AG10803 (cell line): Measurements from ENCODE around the gene TRAF3.

Source experiments
- DNase-seq: peaks from one replicate; pipeline ENCODE4 v3.0.0; 2010; ENCODE audit warnings: low read depth
- H3K4me3 ChIP-seq: 2 replicates; pipeline ENCODE4 v1.5.1; 2011; ENCODE audit warnings: mild to moderate bottlenecking, low read length, control low read depth
- TF ChIP-seq, protein P1 (sequence below): conservative IDR thresholded peaks from 2 replicates; pipeline ENCODE4 v1.5.1; 2011; ENCODE audit warnings: mild to moderate bottlenecking, low read length, control low read depth, inconsistent platforms

Gene TRAF3

DNA sequence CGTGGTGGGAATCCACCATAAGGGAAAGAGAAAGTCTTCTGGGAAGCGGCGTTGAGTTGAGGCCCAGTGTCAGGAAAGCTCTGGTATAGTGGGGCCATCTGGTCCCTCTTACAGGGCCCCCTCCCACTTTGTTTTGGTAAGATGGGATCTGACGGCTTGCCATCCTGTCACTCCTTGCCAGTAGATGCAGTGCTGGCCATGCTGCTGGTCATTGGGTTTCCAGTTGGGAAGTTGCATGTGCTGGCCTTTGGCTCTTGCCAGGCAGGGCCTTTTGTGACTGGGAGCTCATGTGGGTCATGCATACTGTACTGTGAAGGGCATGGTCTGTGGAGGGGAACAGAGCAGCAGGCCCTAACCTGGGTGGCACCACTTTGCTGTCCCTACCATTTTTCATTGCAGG lies 3.8 kb downstream of the TRAF3 start:
- TF ChIP-seq, protein P1, sequence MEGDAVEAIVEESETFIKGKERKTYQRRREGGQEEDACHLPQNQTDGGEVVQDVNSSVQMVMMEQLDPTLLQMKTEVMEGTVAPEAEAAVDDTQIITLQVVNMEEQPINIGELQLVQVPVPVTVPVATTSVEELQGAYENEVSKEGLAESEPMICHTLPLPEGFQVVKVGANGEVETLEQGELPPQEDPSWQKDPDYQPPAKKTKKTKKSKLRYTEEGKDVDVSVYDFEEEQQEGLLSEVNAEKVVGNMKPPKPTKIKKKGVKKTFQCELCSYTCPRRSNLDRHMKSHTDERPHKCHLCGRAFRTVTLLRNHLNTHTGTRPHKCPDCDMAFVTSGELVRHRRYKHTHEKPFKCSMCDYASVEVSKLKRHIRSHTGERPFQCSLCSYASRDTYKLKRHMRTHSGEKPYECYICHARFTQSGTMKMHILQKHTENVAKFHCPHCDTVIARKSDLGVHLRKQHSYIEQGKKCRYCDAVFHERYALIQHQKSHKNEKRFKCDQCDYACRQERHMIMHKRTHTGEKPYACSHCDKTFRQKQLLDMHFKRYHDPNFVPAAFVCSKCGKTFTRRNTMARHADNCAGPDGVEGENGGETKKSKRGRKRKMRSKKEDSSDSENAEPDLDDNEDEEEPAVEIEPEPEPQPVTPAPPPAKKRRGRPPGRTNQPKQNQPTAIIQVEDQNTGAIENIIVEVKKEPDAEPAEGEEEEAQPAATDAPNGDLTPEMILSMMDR: no peak
- no peak for DNase-seq
- no peak overlapping the region for H3K4me3 ChIP-seq

DNA sequence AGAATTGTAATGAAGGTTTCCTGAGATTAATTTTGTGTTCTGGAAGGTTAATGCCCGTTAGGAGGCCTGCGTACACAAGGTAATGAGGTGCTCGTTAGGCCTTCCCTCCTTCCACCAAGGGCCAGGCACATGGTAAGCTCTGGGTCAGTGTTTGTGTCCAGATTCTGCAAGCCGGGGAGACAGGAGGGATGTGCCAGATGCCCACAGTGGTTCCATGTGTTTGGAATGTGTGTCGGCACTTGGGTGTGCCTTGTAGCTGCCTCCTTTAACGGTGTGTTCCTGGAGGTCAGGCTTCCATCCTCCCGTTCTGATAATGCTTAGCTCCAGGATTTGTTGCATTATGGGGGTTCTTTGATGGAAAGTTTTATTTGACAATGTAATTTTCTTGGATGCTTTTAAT lies 5.7 kb downstream of the TRAF3 start:
- TF ChIP-seq, protein P1: no peak
- H3K4me3 ChIP-seq: no peak overlapping the region
- no peak for DNase-seq

DNA sequence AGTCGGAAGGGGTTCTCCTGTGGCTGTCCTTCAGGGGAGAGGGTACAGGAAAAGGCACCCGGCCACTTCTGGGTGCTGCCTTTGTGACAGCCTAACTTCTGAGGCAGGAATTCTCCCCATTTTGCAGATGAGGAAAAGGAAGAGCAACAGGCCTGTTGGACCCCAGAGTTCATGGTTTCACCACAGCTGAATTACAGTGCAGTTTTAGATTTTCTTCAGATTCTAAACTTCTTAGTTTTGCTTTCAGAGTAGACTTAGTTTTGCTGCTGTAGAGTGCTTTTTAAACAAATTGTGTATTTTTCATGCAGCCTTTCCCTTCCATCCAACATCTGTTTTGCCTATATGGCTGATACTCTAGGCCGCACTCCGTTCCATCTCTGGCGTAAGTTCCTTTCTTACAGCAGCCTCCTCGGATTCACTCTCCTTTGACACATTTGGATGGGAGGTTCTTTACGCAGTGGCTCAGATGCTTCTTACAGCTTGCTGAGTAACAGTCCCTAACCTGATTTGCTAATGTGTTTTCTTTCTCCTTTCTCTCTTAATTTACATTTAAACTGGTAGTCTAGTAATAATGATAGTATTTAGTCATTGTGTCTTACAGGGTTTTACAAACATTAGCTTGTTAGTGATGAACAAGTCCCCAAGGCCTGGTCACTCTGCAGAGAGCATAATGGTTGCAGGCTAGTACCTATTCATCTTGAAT lies 7.8 kb downstream of the TRAF3 start:
- TF ChIP-seq, protein P1: no peak
- DNase-seq: no peak
- H3K4me3 ChIP-seq: no peak overlapping the region

DNA sequence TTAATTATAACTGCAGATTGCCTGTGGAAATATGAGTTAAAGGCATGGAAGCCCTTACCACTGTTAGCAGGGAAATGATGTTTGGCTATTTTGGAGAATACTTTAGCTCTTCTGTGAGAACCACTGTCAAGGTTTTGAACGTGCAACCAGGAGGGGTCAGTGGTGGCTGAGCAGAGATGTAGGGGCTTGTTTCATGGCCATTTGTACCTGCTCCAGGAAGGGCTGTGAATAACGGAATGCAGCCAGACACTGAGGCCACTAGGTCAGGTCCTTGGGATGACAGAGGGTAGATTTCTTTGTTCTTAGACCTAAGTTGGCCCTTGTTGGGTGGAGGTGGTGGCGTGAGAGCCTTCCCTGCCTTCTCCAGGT lies 8.3 kb downstream of the TRAF3 start:
- no peak for DNase-seq
- TF ChIP-seq, protein P1: no peak
- H3K4me3 ChIP-seq: no peak overlapping the region

DNA sequence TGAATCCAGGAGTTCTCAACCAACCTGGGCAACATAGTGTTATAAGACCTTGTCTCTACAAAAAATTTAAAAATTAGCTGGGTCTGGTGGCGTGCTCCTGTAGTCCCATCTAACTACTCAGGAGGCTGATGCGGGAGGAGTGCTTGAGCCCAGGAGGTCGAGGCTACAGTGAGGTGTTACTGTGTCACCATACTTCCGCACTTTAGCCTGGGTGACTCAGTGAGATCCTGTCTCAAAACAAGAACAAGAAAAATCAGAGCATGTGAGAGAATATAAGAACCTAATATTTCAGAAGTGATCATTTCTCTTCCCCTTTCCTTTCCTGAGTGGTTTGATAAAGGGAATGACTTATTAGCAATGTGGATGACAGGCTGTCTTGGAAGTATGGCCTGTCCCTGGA lies 9.5 kb downstream of the TRAF3 start:
- TF ChIP-seq, protein P1: no peak
- H3K4me3 ChIP-seq: no peak overlapping the region
- no peak for DNase-seq

DNA sequence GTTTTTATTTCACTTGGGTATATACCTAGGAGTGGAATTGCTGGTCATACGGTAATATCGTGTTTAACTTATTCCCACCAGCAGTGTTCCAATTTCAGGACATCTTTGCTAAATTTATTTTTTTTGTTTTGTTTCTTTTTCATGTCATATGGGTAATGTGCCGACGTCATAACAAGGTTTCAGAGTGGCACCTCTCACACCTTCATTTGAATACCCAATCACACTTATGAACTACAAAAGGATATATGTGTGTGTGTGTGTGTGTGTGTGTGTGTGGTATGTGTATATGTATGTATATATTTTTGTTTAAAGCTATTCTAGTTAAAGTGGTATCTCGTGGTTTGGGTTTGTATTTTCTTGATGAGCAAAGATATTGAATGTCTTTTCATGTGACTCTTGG lies 12.1 kb downstream of the TRAF3 start:
- DNase-seq: no peak
- no peak overlapping the region for H3K4me3 ChIP-seq
- TF ChIP-seq, protein P1: no peak

DNA sequence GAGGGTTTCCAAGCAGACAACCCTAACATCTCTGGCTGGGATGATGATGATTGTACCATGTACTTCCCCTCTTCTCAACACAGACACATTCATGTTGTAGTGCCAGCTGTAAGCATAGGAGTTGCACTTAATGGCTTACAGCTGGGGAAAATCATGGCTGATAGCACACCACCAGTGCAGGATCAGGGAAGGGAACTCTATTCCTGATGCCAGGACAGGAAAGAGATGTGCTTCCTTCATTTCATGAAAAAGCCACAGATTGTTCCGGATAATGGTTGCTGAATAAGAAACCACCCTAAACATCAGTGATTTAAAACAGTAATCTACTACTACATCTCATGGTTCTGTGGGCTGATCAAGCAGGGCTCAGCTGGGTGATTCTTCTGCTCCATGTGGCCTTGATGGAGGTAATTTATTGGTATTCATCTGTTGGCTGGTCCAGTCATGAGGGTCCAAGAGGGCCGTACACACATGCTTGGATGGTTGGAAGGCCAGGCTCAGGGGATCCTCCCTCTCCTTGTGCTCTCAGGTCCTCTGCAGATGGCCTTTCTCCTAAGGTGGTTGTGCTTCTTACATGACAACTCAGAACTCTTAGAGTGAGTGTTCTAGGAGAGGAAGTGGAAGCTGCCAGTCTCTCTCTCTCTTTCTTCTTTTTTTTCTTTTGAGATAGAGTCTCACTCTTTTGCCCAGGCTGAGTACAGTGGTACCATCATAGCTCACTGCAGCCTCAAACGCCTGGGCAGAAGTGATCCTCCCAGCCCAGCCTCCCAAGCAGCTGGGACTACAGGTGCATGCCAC lies 16.5 kb downstream of the TRAF3 start:
- DNase-seq: no peak
- no peak overlapping the region for H3K4me3 ChIP-seq
- TF ChIP-seq, protein P1: no peak
